Progenitor cell of endocrine pancreas (in vitro differentiated cells): ENCODE measurements around the gene SIAH3. TPM values are rescaled to one million over a fixed set of nuclear protein-coding genes. Genes with fewer than 3 reads are reported as not detected.

Source experiments
- DNase-seq: peaks from one replicate; pipeline ENCODE4 v3.0.0; 2021; ENCODE audit warnings: low spot score; ENCODE audit not compliant: unreplicated experiment
- H3K27ac Mint-ChIP-seq: 2 replicates; pipeline ENCODE4 v1.8.0; 2021; ENCODE audit warnings: mild to moderate bottlenecking, moderate library complexity, mixed read lengths
- H3K27me3 Mint-ChIP-seq: 2 replicates; pipeline ENCODE4 v1.8.0; 2021; ENCODE audit warnings: mixed read lengths
- H3K36me3 Mint-ChIP-seq: 2 replicates; pipeline ENCODE4 v1.8.0; 2022; ENCODE audit warnings: mixed read lengths; ENCODE audit not compliant: insufficient read depth
- H3K4me1 Mint-ChIP-seq: 2 replicates; pipeline ENCODE4 v1.8.0; 2021; ENCODE audit warnings: low read depth, mixed read lengths
- H3K4me3 Mint-ChIP-seq: 2 replicates; pipeline ENCODE4 v1.8.0; 2021; ENCODE audit warnings: low read depth, mild to moderate bottlenecking, moderate library complexity, mixed read lengths
- H3K9me3 Mint-ChIP-seq: 2 replicates; pipeline ENCODE4 v1.8.0; 2021; ENCODE audit warnings: low read depth, mixed read lengths
- total RNA-seq: library from RNA; stranded (reverse); gene quantifications from 2 replicates; pipeline ENCODE4 v1.2.1, GENCODE V29; 2021
- TF ChIP-seq, protein P1 (sequence below): fragments of 200-600 bp; sonication (generic); IDR thresholded peaks from one replicate; pipeline ENCODE4 v1.5.0; 2021; ENCODE audit warnings: antibody characterized with exemption, mild to moderate bottlenecking; ENCODE audit not compliant: unreplicated experiment

SIAH3 gene
- total RNA-seq, 1 donor from 2014 or later, result not detected

DNA sequence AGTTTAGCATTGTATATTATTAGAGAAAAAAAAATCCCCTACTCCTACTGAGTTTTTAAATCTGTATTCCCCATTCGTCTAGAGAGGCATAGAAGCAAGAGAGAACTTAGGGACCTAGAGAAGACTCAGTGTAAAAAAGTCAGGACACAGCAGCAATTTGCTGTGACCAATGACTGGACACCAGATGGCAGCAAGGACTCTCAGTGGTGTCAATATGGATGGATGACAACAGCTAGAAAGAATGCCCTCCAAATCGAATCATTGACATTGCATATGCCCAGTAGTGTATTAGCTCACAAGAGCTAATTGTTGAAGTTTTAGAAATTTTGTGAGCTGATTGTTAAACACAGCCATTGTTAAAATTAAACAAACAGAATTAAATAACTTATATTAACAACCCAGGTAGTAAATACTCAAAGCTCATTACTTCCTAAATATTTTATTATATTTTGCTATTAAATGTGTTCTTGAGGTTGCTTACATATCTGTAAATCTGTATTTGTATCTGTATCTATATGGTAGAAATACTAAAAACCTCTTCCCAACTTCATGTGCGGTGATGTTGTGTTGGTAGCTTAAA, 43.9 kb downstream of the SIAH3 start:
- no peaks in the 10 kb centered on the region for H3K4me1 Mint-ChIP-seq
- H3K27ac Mint-ChIP-seq, result no peak overlapping the region
- peaks cover 3% of the 10 kb centered on the region for H3K27me3 Mint-ChIP-seq
- no peaks in the 10 kb centered on the region for H3K36me3 Mint-ChIP-seq
- H3K9me3 Mint-ChIP-seq, result peaks cover 4% of the 10 kb centered on the region
- H3K4me3 Mint-ChIP-seq, result no peak overlapping the region
- TF ChIP-seq, protein P1, sequence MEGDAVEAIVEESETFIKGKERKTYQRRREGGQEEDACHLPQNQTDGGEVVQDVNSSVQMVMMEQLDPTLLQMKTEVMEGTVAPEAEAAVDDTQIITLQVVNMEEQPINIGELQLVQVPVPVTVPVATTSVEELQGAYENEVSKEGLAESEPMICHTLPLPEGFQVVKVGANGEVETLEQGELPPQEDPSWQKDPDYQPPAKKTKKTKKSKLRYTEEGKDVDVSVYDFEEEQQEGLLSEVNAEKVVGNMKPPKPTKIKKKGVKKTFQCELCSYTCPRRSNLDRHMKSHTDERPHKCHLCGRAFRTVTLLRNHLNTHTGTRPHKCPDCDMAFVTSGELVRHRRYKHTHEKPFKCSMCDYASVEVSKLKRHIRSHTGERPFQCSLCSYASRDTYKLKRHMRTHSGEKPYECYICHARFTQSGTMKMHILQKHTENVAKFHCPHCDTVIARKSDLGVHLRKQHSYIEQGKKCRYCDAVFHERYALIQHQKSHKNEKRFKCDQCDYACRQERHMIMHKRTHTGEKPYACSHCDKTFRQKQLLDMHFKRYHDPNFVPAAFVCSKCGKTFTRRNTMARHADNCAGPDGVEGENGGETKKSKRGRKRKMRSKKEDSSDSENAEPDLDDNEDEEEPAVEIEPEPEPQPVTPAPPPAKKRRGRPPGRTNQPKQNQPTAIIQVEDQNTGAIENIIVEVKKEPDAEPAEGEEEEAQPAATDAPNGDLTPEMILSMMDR, result peak; percentile 57
- no peak for DNase-seq

DNA sequence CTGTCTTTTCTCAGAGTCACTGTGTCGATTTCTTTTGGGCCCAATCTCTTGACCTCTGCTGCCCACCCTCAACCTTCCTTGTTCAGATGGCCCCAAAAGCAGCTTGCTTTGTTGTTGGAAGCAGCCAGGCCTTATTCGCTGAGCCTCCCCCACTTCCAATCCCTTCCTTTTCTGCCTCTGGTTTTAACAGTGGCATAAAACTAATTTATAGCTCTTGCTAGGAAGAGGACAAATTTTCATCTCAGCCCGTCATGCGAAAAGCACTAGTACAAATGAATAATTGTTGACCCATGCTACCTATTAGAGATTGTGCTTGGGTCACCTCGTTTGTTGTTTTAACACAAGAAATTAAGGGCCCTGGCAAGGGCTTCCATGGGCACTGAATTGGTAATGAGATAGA, 51.1 kb downstream of the SIAH3 start:
- peaks cover 4% of the 10 kb centered on the region for H3K27me3 Mint-ChIP-seq

DNA sequence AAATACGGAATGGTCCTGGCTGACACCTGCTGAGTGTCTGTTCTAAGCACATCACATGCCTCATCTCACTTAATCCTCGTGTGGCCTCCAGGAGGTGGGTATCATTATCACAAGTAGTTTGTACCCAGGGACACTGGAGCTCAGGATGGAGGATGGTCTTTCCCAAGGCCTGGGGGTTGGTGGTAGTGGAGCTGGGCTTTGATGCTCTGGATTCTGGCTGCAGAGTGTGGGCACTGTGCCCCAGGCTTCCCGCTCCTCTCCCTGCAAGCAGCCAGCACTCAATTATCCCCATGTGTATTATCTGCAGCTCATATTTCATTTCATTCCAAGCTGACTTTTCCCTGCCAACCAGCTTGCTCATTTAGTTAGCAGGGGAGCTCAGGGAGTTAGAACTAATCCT, 52.1 kb downstream of the SIAH3 start:
- Mint-ChIP-seq H3K27ac (no peak overlapping the region), H3K9me3 (peaks cover 2% of the 10 kb centered on the region), H3K4me1 (peaks cover 2% of the 10 kb centered on the region), H3K4me3 (no peak overlapping the region), H3K36me3 (no peaks in the 10 kb centered on the region), H3K27me3 (peaks cover 4% of the 10 kb centered on the region)
- TF ChIP-seq, protein P1, result no peak
- no peak for DNase-seq

More for the DNA sequence above, 51.1 kb downstream of the SIAH3 start:
- Mint-ChIP-seq H3K4me3 (no peak overlapping the region), H3K27ac (no peak overlapping the region), H3K9me3 (no peaks in the 10 kb centered on the region), H3K4me1 (peaks cover 2% of the 10 kb centered on the region), H3K36me3 (no peaks in the 10 kb centered on the region)
- TF ChIP-seq, protein P1, result no peak
- no peak for DNase-seq

GRCh38 chr13:45798851-45799250, 52.7 kb downstream of the SIAH3 start:
- H3K36me3 Mint-ChIP-seq, result no peaks in the 10 kb centered on the region
- peaks cover 4% of the 10 kb centered on the region for H3K27me3 Mint-ChIP-seq
- TF ChIP-seq, protein P1, result no peak
- H3K9me3 Mint-ChIP-seq, result peaks cover 3% of the 10 kb centered on the region
- H3K4me3 Mint-ChIP-seq, result no peak overlapping the region
- H3K4me1 Mint-ChIP-seq, result peaks cover 2% of the 10 kb centered on the region
- no peak for DNase-seq
- H3K27ac Mint-ChIP-seq, result no peak overlapping the region

DNA sequence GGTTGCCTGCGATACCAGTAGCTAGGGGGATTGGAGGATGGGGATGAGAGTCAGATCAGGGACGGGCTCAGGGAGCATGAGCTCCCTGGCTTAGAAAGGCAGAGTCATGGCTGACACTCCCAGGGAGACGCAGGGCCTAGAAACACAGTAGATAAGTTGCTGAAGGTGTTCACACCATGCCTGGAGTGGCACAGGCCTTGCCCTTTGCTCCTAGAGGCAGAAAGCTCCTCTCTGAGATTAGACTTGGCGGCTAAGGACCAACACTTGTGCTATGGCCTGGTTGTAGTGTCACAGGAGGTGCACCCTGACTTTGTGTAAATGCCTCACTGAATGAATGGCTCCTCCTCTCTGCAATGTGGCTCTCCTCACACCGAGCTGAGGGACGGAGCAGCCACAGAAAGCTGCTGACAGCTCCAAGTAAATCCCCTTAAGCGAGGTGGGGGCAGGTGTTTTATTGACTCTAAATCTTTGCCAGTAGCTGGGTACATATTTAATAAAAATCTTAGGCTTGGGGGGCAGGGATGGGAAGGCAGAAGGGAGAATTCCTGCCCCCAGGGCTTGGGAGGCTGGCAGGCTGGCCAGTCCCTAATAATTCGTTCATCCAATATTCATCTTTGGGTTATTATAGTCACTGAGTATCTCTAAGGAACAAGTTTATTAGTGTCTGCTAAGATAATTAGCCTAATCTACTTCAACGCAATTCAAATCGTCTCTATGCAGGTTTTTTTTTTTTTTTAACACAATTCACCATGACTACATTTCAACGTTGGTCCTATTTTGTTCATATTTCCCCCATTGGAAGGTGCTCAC, 54.9 kb downstream of the SIAH3 start:
- TF ChIP-seq, protein P1, result no peak
- no peak for DNase-seq
- Mint-ChIP-seq H3K4me3 (no peak overlapping the region), H3K36me3 (no peaks in the 10 kb centered on the region), H3K27ac (no peak overlapping the region), H3K9me3 (peaks cover 6% of the 10 kb centered on the region), H3K4me1 (peaks cover 18% of the 10 kb centered on the region), H3K27me3 (peaks cover 4% of the 10 kb centered on the region)
